ENCODE data around the gene CST7. TPM values are rescaled to one million over a fixed set of nuclear protein-coding genes. Genes with fewer than 3 reads are reported as not detected.
A peak's percentile ranks its signal among the peaks of the same experiment; 100 is the strongest.

The CST7 gene
- total RNA-seq, 2 donors from 2014 or later, result not detected

DNA sequence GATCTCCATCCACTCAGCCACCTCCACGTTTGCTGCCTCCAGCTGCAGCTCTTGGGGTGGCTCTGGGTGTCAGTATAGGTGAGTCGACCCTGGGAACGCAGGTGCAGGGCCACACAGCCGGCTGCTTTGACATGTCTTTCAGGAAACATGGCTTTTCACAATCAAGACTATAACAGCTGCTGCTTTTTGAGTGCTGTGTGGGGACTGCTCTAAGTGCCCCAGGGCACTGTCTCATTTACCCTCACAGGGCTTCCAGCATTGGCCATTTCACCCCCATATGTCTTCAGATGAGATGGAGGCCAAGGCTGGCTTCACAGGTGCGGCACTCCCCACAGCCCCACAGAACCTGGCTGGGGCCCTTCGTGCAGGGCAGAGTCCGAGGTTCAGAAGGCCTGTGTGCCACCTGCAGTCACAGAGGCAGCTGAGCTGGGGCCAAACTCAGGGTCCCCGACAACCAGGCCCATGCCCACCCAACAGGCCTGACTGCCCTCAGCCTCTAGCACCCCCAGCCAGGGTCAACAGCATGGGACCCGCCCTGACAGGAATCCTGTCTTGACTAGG lies 14.9 kb upstream of the CST7 start:
- Histone ChIP-seq H3K27me3 (ENCODE audit: control insufficient read depth, insufficient read depth, low read length, poor library complexity, severe bottlenecking) (no peaks in the 10 kb centered on the region), H3K36me3 (ENCODE audit: control insufficient read depth, insufficient read depth, low read length) (no peaks in the 10 kb centered on the region), H3K4me3 (ENCODE audit: low read length) (no peak overlapping the region), H3K27ac (ENCODE audit: low read depth, low read length) (no peak overlapping the region), H3K9ac (ENCODE audit: extremely low read depth, low read length, poor library complexity, severe bottlenecking) (no peak overlapping the region), H3K9me3 (ENCODE audit: control insufficient read depth, low read length) (no peaks in the 10 kb centered on the region), H3K4me1 (ENCODE audit: control insufficient read depth, insufficient read depth, low read length) (no peaks in the 10 kb centered on the region)
- no peak for TF ChIP-seq CTCF (conservative IDR thresholded peaks at IDR 0.05)
- DNase-seq, result peak; percentile 20
- Mint-ChIP-seq H3K4me1 (peaks cover 15% of the 10 kb centered on the region), H3K9me3 (peaks cover 12% of the 10 kb centered on the region), H3K36me3 (ENCODE audit: low read depth) (no peaks in the 10 kb centered on the region), H3K4me3 (no peak overlapping the region), H3K27ac (no peak overlapping the region), H3K27me3 (ENCODE audit: insufficient read depth) (no peaks in the 10 kb centered on the region)
- WGBS, 2 experiments (ENCODE audit: insufficient coverage in 1 of 2, insufficient read length in 1 of 2), result 80 to 86% methylated on average over 2 to 9 of the region's 9 CpGs

- Mint-ChIP-seq H3K27me3 (ENCODE audit: insufficient read depth) (no peaks in the 10 kb centered on the region), H3K36me3 (ENCODE audit: low read depth) (no peaks in the 10 kb centered on the region), H3K9me3 (peaks cover 12% of the 10 kb centered on the region), H3K4me3 (no peak overlapping the region), H3K4me1 (peaks cover 14% of the 10 kb centered on the region), H3K27ac (no peak overlapping the region)
- peak; percentile 13 for DNase-seq
- H3K27ac ChIP-seq (ENCODE audit: low read depth, low read length), result no peak overlapping the region
- no peak for TF ChIP-seq CTCF (conservative IDR thresholded peaks at IDR 0.05)
- H3K4me1 ChIP-seq (ENCODE audit: control insufficient read depth, insufficient read depth, low read length), result no peaks in the 10 kb centered on the region
- 71 to 82% methylated on average over 1 to 3 of the region's 3 CpGs for WGBS, 2 experiments (ENCODE audit: insufficient coverage in 1 of 2, insufficient read length in 1 of 2)
- no peaks in the 10 kb centered on the region for H3K36me3 ChIP-seq (ENCODE audit: control insufficient read depth, insufficient read depth, low read length)
- no peak overlapping the region for H3K9ac ChIP-seq (ENCODE audit: extremely low read depth, low read length, poor library complexity, severe bottlenecking)
- no peaks in the 10 kb centered on the region for H3K9me3 ChIP-seq (ENCODE audit: control insufficient read depth, low read length)
- no peaks in the 10 kb centered on the region for H3K27me3 ChIP-seq (ENCODE audit: control insufficient read depth, insufficient read depth, low read length, poor library complexity, severe bottlenecking)
- no peak overlapping the region for H3K4me3 ChIP-seq (ENCODE audit: low read length)
Measured at GRCh38 chr20:24934716-24935115, 14.4 kb upstream of the CST7 start.

GRCh38 chr20:24935140-24935539 lies 13.9 kb upstream of the CST7 start:
- Mint-ChIP-seq H3K4me1 (peaks cover 9% of the 10 kb centered on the region), H3K9me3 (peaks cover 13% of the 10 kb centered on the region), H3K4me3 (no peak overlapping the region), H3K36me3 (ENCODE audit: low read depth) (no peaks in the 10 kb centered on the region), H3K27ac (no peak overlapping the region), H3K27me3 (ENCODE audit: insufficient read depth) (no peaks in the 10 kb centered on the region)
- H3K4me1 ChIP-seq (ENCODE audit: control insufficient read depth, insufficient read depth, low read length), result no peaks in the 10 kb centered on the region
- no peak for DNase-seq
- no peak overlapping the region for H3K4me3 ChIP-seq (ENCODE audit: low read length)
- H3K27ac ChIP-seq (ENCODE audit: low read depth, low read length), result no peak overlapping the region
- H3K9me3 ChIP-seq (ENCODE audit: control insufficient read depth, low read length), result no peaks in the 10 kb centered on the region
- H3K9ac ChIP-seq (ENCODE audit: extremely low read depth, low read length, poor library complexity, severe bottlenecking), result no peak overlapping the region
- H3K36me3 ChIP-seq (ENCODE audit: control insufficient read depth, insufficient read depth, low read length), result no peaks in the 10 kb centered on the region
- 92 to 93% methylated on average over 2 of the region's 3 CpGs for WGBS, 2 experiments (ENCODE audit: insufficient coverage in 1 of 2, insufficient read length in 1 of 2)
- H3K27me3 ChIP-seq (ENCODE audit: control insufficient read depth, insufficient read depth, low read length, poor library complexity, severe bottlenecking), result no peaks in the 10 kb centered on the region
- no peak for TF ChIP-seq CTCF (conservative IDR thresholded peaks at IDR 0.05)
